ENCODE results near the gene CFAP119.

GRCh38 chr16:30768583-30769181, 6.8 kb upstream of the CFAP119 start:
- TF ChIP-seq CTCF (IDR thresholded peaks at IDR 0.05; ENCODE audit: poor library complexity, severe bottlenecking): no peak
- TF ChIP-seq EZH2 (IDR thresholded peaks at IDR 0.05; ENCODE audit: borderline replicate concordance, insufficient read depth, low read length, poor library complexity, severe bottlenecking): no peak
- TF ChIP-seq POLR2AphosphoS5 (IDR thresholded peaks at IDR 0.05): no peak
- no peak for TF ChIP-seq TAF1 (IDR thresholded peaks at IDR 0.05; ENCODE audit: low read depth)
- no peak for TF ChIP-seq MXI1 (conservative IDR thresholded peaks at IDR 0.05; ENCODE audit: poor library complexity, severe bottlenecking)
- TF ChIP-seq RAD21 (conservative IDR thresholded peaks at IDR 0.05): no peak
- no peak for TF ChIP-seq REST (IDR thresholded peaks at IDR 0.05; ENCODE audit: borderline replicate concordance)
- no peak for TF ChIP-seq EP300 (conservative IDR thresholded peaks at IDR 0.05; ENCODE audit: poor library complexity, severe bottlenecking)

All from neural cell (in vitro differentiated cells).